SIG-M5 treated with dmso at 0.1 percent for 504 hours (cell line): ENCODE measurements around the gene PTPRB.

Experiments
- DNase-seq: peaks from one replicate; lab custom pipeline; 2025; ENCODE audit not compliant: unreplicated experiment; lab: John Stamatoyannopoulos, UW

Gene PTPRB

DNA sequence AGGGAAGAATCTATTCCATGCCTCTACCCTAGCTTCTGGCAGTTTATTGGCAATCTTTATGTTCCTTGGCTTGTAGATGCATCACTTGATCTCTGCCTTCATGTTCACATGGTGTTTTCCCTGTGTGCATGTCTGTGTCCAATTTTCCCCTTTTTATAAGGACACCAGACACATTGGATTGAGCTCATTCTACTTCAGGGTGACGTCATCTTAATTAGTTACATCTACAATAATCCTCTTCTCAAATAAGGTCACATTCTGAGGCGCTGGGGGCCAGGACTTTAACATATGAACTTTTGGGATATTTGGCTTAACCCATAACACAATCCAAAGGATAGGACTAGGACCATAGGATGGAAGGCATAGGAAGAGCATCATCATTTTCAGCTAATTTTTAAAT, 169.8 kb downstream of the PTPRB start:
- DNase-seq = no peak

DNA sequence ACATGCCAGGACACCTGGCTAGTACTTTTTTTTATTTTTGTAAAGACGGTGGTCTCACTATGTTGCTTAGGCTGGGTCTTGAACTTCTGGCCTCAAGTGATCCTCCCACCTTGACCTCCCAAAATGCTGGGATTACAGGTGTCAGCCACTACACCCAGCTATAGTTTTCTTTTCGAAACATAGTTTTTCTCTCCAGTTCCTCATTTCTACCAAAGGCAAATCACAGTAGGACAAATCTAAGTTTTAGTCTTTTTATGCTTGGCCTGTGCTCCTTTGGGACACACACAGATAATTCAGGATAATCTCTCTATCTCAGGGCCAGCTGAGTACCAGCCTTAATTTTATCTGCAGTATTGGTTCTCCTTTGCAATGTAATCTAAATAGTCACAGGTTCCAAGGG, 170.5 kb downstream of the PTPRB start:
- DNase-seq = no peak
